GM18498 (cell line): ENCODE data around the gene COA3.
"Not testable (repeated sequence)": the region's sequence is repeated elsewhere in the genome, so short reads cannot be mapped to it uniquely, and the experiment has no call there.

ENCODE experiments used
- ATAC-seq: cut with Tn5 transposase; IDR thresholded peaks from one replicate; pipeline ENCODE4 v1.9.1; 2021; ENCODE audit warnings: mild to moderate bottlenecking, moderate library complexity; ENCODE audit not compliant: unreplicated experiment

The COA3 gene

DNA sequence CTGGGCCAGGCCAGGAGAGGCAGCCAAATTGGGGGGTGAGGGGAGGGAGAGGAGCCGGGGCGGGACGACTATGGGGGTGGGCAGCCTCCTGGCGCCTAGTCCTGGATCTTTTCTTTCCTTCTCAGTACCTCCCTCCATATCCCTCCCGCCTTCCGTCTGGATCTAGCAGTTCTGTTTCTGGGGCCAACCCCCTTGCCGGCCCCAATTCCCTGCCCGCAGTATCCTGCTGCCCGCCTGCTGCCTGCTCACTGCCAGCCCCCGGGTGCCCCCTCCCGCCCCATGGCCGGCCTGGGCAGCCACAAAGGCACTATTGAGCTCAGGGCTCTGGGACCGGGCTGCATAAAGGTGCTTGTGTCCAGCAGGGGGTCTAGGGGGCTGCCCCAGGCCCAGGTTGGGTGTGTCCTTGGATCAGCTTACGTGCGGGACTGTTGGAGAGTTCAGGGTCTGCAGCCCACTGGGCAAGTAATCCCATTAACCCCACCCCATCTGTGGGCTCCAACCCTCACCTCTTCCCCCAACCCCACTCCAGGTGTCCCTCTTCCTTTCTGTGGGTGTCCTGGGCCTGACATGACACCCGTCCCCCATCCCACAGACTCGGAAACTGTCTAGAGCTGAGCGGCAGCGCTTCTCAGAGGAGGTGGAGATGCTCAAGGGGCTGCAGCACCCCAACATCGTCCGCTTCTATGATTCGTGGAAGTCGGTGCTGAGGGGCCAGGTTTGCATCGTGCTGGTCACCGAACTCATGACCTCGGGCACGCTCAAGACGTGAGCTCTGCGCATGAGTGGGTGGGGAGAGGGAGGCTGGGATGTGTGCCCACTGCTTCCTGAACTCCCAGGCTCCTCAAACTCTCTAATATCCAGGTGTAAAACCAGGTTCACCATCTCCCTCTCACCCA is 16.1 kb downstream of the COA3 start:
- no peak for ATAC-seq

DNA sequence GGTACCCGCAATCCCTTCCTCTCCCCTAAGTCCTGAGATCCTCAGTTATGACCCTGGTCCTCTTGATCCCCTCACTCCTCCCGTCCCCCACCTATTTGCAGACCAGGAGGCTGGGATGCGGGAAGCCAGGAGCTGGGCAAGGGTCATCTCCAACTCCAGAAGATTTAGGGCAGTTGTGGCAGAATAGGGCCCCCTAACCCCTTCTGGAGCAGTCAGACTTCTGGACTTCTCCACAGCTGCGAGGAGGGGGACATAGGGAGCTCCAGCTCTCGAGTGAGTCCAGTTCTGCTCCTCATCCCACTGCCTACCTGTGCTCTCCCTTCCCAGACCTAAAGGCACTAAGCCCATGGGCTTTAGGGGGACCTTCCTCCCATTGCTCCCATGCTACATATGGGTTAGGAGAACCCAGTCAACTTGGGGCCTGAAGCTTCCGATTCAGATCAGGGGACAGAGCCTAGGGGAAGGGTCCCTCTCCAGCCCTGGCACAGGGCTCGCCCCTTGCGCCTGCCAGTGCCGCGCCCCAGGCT is 16.8 kb downstream of the COA3 start:
- no peak for ATAC-seq

DNA sequence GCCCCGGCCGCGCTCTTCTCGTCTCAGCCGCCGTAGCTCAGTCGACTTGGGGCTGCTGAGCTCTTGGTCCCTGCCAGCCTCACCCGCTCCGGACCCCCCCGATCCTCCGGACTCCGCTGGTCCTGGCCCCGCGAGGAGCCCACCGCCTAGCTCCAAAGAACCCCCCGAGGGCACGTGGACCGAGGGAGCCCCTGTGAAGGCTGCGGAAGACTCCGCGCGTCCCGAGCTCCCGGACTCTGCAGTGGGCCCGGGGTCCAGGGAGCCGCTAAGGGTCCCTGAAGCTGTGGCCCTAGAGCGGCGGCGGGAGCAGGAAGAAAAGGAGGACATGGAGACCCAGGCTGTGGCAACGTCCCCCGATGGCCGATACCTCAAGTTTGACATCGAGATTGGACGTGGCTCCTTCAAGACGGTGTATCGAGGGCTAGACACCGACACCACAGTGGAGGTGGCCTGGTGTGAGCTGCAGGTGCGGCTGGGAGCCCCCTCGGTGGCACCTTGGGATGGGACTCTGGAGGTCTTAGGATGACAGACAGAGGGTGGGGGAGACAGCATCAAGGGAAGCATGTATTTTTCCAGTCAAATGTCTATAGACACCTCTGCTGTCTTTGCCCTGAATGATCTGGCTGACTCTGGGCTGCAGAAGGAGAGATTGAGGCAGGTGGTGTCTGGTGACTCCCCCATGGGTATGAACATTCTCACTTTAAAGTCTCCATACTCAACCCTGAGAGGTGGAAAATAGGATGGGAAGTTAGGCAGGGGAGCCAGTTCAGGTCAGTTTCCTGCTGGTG is 17.5 kb downstream of the COA3 start:
- no peak for ATAC-seq

DNA sequence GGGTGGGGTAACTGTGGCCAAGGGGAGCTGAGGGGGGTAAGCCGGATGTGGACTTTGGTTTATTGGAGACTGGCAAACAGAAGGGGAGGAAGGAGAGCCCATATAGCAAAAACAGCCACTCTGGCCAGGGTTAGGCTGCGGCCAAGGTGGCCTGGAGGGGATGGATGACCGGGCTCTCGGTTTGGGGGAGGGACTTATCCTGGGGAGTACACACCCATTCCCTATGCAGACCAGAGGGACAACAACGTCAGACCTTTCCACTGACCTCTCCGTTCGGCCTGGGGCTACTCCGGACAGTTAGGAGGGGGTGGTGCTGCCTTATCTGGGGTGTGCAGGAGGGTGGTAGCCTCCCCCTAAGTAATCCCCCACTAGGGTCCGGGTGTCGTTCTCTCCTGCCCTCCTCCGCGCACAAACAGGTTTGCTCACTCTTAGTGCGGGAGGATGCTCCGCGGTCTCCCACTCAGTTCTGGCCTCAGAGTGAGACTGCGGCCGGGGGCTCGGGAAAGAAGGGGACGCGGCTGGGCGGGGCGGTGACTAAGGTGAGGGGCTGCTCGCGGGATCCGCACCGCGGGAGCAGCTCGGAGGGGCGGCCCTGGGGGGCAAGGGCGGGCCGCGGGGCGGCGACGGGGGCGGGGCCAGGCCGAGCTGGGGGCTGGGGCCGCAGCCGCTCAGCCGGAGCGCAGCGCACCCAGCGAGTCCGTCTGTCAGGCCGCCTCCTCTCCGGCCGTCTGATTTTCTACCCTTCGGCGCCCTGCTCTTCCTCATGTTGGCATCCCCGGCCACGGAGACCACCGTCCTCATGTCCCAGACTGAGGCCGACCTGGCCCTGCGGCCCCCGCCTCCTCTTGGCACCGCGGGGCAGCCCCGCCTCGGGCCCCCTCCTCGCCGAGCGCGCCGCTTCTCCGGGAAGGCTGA is 18.3 kb downstream of the COA3 start, which contains the start of gene WNK4:
WNK4 (plus strand) TSS at position 675 of the 915 bp plus-strand sequence; CDS start at position 764, 89 bp downstream.
- no peak for ATAC-seq

DNA sequence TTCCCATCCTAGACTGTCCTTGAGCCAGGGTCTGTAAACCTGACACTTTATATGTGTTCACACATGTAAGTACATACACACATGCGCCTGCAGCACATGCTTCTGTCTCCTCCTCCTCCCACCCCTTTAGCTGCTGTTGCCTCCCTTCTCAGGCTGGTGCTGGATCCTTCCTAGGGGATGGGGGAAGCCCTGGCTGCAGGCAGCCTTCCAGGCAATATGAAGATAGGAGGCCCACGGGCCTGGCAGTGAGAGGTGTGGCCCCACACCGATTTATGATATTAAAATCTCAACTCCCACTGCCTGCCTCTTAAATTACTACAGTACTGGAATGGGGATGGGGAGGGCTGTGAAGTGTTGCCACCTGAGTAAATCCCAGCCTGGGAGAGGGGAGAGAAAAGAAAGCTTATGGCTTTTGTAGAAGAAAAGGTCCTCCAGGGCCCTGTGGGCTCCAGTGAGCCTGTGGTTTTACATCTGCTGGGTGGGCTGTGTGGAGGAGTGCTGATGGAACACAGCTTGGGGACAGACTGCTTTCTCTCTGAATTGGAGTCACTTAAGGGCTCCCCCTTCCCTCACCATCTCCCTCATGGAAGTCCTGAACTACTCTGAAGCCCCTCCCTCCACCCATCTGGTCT is 19.1 kb downstream of the COA3 start:
- ATAC-seq, result no peak

DNA sequence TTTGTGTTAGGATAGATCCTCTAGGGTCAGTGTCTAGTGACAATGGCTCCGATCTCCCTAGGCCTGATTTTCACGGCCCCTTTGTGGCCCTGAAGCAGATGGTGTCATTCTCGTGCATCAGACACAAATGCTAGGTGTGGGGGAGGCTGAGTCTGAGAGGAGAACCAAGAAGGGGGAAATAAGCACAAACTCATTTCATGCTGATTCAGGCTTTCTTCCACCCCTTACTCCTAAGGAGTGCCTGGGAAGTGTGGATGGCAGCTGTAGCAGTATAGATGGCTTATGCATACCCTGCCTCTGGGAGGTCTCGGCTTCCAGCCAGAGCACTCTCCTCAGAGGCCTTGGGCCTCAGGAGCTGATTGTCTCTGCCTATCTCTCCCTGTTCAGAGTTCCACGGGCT is 19.9 kb downstream of the COA3 start:
- ATAC-seq, result no peak

DNA sequence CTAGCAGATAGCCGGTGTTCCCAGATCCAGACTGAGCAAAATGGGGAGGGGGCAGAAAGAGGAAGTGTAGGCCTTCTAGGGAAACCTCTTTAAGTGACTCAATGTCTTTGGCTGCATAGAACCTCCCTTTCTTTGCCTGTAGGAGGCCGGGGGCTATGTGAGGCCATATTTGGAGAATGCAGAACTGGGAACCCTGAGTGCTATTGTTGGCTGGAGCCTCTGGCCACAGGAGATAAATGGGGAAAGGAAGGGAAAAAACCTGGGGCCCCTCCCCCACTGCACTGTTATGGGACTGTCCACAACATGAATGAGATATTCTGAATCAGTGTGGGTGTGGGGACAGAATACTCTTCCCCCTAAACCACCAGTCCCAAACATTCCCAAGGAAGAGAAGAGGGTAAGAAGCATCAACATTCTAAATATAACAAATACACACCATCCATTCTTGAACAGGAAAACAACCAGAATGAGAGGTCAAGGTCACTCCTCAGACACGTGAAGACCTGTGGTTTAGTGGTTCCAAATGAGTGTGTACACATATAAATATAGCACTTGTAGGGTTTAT is 22.9 kb downstream of the COA3 start:
- ATAC-seq, result no peak

DNA sequence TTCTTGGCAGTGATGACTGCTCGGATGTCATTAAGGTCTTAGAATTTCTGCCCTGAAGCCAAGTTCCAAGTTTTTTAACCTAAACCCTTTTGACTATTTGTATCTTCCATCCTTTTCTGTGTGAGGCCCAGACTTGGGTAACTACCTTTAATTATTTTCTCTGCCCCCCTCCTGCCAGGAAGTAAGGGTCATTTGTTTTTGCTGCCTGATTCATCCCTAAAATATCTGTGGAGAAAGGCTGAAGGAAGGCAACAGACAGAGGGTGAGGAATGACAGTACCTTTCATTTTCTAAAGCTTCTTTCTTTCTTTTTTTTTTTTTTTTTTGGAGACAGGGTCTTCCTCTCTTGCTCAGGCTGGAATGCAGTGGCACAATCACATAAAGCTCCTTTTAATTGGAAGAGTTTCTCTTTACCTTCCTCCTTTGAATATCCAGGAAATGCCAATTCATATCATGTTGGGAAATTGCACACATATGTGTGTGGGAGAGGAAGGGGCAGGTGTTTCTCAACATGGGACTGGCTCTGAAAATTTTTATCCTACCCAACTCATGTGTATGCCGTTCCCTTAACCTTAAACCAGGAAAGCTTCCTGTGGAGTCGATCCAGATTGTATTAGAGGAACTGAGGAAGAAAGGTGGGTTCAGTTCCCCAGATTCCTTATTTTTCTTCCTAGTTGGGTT is 24.3 kb downstream of the COA3 start:
- ATAC-seq, result no peak

DNA sequence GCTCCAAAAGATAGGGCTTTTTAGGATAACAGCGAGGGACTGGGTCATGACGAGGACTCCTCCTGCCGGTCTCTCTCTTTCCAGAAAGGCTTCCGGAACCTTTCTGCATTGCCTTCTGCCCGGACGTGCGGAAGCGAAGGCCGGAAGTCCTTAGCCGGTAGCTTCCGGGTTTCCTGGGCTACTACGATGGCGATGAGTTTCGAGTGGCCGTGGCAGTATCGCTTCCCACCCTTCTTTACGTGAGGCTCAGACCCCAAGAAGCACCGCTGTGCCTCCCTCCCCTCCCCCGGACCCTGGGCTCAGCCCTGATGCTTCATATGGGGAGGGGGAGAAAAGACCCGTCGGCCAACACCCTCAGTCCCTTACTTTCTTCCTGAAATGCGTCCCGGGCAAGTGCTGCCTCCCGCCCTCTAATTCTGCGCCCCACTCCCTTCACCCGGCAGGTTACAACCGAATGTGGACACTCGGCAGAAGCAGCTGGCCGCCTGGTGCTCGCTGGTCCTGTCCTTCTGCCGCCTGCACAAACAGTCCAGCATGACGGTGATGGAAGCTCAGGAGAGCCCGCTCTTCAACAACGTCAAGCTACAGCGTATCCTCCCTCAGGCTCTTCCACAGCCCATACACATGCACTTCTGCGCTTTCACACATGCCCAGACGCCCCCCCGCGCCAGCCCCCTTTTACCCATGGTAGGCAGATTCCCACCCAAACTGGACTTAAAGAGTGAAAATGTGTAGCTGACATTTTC is 25.0 kb downstream of the COA3 start, which contains the start of gene VPS25:
VPS25 (plus strand) TSS at position 160 of the 746 bp plus-strand sequence; CDS start at position 187, 27 bp downstream.
- ATAC-seq, result no peak

DNA sequence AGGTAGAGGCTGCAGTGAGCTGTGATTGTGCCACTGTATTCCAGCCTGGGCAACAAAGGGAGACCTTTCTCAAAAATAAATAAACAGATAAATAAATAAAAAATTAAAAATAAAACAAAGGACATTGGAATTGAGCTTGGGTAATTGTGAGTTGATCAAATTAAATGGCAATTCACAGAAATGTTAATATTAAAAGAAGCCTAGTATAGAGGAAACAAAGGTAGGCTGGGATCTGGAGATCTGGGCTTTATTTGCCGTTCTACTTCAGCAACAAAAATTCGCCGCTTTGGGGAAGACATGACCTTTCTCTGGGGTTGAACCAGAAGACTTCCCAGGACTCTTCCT is 25.6 kb downstream of the COA3 start:
- no peak for ATAC-seq

DNA sequence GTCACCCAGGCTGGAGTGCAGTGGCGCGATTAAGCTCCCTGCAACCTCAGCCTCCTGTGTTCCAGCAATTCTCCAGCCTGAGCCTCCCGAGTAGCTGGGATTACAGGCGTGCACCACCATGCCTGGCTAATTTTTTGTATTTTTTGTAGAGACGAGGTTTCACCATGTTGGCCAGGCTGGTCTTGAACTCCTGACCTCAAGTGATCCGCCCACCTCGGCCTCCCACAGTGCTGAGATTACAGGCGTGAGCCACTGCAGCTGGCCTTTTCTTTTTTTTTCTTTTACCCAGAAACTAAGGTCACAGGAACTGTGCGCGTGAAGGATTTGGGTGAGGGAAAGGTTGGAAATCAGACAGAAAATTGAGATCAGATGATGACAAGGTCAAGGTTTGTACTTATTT is 28.5 kb downstream of the COA3 start:
- not testable (repeated sequence) for ATAC-seq

DNA sequence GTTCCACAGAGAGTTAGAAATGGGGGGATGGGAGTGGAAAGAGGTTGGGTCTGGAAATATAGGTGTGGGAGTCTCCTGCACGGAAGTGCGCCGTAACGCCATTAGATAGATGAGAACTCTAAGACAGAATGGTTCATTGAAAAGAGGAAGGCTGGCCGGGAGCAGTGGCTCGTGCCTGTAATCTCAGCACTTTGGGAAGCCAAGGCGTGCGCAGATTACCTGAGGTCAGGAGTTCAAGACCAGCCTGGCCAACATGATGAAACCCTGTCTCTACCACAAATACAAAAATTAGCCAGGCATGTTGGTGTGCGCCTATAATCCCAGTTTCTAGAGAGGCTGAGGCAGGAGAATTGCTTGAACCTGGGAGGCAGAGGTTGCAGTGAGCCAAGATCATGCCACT is 30.5 kb downstream of the COA3 start:
- ATAC-seq, result not testable (repeated sequence)

DNA sequence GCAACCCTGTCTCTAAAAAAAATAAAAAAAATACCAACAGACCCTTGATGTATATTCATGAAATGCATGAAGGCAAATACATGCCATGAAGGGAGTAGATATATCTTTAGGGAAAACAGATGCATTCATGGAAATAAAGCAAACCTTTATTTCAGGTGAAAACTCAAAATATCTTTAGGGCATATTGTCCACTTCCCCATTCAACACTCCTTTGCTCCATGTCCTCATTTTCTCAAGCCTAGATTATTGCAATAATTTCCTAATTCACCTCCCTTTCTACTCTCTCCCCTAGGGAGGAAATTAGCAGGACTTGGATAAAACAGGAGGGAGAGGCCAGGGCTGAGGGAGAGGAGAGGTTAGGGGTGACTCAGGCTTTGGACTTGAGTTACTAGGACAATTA is 31.0 kb downstream of the COA3 start:
- no peak for ATAC-seq

DNA sequence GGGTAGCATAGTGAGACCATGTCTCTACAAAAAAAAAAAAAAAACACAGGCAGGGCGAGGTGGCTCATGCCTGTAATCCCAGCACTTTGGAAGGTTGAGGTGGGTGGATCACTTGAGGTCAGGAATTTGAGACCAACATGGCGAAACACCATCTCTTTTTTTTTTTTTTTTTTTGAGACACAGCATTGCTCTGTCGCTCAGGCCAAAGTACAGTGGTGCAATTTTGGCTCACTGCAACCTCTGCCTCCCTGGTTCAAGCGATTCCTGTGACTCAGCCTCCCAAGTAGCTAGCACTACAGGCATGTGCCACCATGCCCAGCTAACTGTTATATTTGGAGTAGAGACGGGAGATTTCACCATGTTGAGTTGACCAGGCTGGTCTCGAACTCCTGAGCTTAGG is 32.4 kb downstream of the COA3 start:
- no peak for ATAC-seq

DNA sequence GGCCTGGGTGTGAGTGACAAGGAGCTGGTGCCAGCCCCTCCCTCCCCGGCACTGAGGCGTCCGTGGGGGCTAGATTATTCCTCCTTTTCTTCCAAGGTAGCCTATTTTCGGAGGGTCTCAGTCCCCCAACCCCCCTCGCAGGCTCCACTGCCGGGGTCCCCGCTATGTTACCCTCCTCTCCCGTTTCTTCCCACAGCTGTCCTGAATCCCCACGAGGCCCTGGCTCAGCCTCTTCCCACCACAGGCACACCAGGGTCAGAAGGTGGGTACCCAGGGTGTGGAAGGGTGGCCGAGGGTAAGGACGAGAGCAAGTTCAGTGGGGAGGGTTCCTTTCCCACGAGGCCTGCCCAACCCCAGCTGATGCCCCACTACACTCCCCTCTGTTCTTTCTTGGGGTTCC is 36.9 kb downstream of the COA3 start:
- ATAC-seq, result no peak

DNA sequence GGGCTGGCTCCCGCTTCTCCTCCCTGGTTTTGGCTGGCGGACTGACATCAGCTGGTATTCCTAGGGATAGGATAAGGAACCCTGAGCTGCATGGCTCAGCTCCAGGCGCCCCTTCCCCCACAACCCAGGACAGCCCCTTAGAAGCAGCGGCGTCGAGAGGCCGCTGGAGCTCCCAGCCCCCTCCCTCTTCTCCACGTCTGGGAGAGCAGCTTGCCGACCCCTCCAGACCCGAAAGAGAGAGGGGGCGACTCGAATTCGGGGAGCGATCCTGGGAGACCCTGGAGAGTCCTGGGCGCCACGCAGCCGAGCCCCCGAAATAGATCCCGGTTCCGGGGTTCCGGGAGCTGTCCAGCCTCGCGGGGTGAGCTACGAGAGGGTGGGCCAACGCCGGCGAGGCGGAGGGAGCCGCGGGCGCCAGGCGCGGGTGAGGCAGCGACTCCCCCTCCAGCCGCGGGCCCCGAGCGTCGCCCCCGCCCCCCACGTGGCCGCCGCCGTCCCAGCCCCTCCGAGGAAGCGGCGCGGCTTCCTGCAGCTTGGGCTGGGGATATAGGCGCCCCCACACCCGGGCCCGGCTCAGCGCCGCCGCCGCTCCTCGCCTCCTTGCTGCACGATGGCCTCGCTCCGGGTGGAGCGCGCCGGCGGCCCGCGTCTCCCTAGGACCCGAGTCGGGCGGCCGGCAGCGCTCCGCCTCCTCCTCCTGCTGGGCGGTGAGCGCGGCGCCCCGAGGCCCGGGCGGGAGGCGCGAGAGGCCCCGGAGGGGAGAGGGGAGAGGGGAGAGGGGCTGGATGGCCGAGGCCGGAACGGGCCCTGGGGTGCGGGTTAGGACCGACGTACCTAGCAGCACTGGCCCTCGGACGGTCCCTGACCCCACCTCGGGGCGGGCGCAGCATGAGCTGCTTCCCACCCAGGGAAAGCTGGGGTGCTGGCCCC is 37.6 kb downstream of the COA3 start, which contains the start of gene RAMP2:
RAMP2 (plus strand) TSS at position 576 of the 930 bp plus-strand sequence; CDS start at position 611, 35 bp downstream.
- ATAC-seq, result no peak

DNA sequence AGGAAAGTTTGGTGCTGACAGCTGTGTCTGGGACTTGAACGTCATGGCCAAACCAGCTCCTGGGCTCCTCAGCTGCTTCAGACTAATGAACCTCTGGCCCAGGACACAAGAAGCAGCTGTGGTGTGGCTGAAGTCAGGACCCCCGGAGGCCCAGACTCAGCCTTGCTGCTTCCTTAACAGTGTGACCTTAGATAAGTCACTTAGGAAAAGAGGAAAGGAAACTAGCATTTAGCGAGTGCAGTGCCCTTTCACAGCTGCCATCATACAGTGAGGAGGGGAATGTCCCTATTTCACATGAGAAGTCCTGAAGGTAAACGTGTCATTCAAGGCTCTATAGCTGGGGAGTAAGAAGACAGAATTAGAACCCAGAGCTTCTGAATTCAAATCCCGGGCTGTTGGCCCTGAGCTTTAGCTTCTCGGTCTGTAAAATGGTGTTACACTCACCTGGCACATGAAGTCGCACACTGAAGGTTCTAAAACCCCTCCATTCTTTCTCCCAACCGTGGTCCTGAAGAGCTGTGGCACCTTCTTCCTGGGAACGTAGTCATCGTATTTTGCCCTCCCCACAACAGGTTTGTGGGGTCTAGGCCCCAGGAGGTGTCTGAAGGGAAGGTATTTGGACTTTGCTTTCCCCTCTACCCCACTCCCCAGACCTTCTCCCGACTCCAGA is 38.4 kb downstream of the COA3 start:
- ATAC-seq, result no peak
